ENCODE data around the gene ZNF398. TPM values are rescaled to one million over a fixed set of nuclear protein-coding genes. Genes with fewer than 3 reads are reported as not detected.

Gene ZNF398
- total RNA-seq, 2 donors from 2014 or later = 11.2 to 22.4 TPM

- WGBS, 2 donors = 60 to 70% methylated on average over 2 of the region's 2 CpGs
- H3K27me3 ChIP-seq = no peaks in the 10 kb centered on the region
- no peaks in the 10 kb centered on the region for H3K4me1 ChIP-seq
- no peak overlapping the region for H3K27ac ChIP-seq
- peaks cover 0 to 33% of the 10 kb centered on the region in 2 donors for H3K36me3 ChIP-seq (replicated peaks in 1 of 2; ENCODE audit: insufficient read depth in 1 of 2, low read depth in 2 of 2)
- H3K4me3 ChIP-seq = no peak overlapping the region
- ATAC-seq = no peak
- DNase-seq = no peak
- H3K9me3 ChIP-seq = no peaks in the 10 kb centered on the region
- TF ChIP-seq POLR2A (IDR thresholded peaks at IDR 0.05) (no peak), CTCF (IDR thresholded peaks at IDR 0.05) (no peak)
- intact Hi-C loops (cut with DNase I) = no loop called here
These were observed 69.1 kb downstream of the ZNF398 start for GRCh38 chr7:149216402-149216801.

- WGBS, 2 donors = 84 to 93% methylated on average over 6 of the region's 6 CpGs
- H3K4me1 ChIP-seq = no peaks in the 10 kb centered on the region
- no peaks in the 10 kb centered on the region for H3K9me3 ChIP-seq
- no peak for DNase-seq
- H3K4me3 ChIP-seq = no peak overlapping the region
- no peaks in the 10 kb centered on the region for H3K27me3 ChIP-seq
- intact Hi-C loops (cut with DNase I) = no loop called here
- peaks cover 0 to 31% of the 10 kb centered on the region in 2 donors for H3K36me3 ChIP-seq (replicated peaks in 1 of 2; ENCODE audit: insufficient read depth in 1 of 2, low read depth in 2 of 2)
- ATAC-seq = no peak
- no peak overlapping the region for H3K27ac ChIP-seq
- TF ChIP-seq CTCF (IDR thresholded peaks at IDR 0.05) (no peak), POLR2A (IDR thresholded peaks at IDR 0.05) (no peak)
These were observed 70.3 kb downstream of the ZNF398 start for GRCh38 chr7:149217570-149217969.

GRCh38 chr7:149218469-149219420, 71.5 kb downstream of the ZNF398 start:
- ATAC-seq = no peak
- peaks cover 0 to 23% of the 10 kb centered on the region in 2 donors for H3K36me3 ChIP-seq (replicated peaks in 1 of 2; ENCODE audit: insufficient read depth in 1 of 2, low read depth in 2 of 2)
- intact Hi-C loops (cut with DNase I) = no loop called here
- H3K9me3 ChIP-seq = no peaks in the 10 kb centered on the region
- 85 to 86% methylated on average over 9 to 10 of the region's 10 CpGs for WGBS, 2 donors
- H3K4me1 ChIP-seq = no peaks in the 10 kb centered on the region
- no peak overlapping the region for H3K27ac ChIP-seq
- TF ChIP-seq POLR2A (IDR thresholded peaks at IDR 0.05) (no peak), CTCF (IDR thresholded peaks at IDR 0.05) (no peak)
- no peak for DNase-seq
- H3K27me3 ChIP-seq = no peaks in the 10 kb centered on the region
- H3K4me3 ChIP-seq = no peak overlapping the region

GRCh38 chr7:149220534-149220933, 73.3 kb downstream of the ZNF398 start:
- no peak overlapping the region for H3K27ac ChIP-seq
- TF ChIP-seq CTCF (IDR thresholded peaks at IDR 0.05) (no peak), POLR2A (IDR thresholded peaks at IDR 0.05) (no peak)
- 71 to 86% methylated on average over 6 of the region's 6 CpGs for WGBS, 2 donors
- no peaks in the 10 kb centered on the region for H3K27me3 ChIP-seq
- ATAC-seq = no peak
- no peaks in the 10 kb centered on the region for H3K9me3 ChIP-seq
- no peak overlapping the region for H3K4me3 ChIP-seq
- H3K36me3 ChIP-seq (replicated peaks in 1 of 2; ENCODE audit: insufficient read depth in 1 of 2, low read depth in 2 of 2) = peaks cover 4 to 8% of the 10 kb centered on the region in 2 donors
- intact Hi-C loops (cut with DNase I) = no loop called here
- DNase-seq = no peak
- H3K4me1 ChIP-seq = no peaks in the 10 kb centered on the region

All from body of pancreas (tissue), 4 donors.